H1 (cell line): ENCODE measurements around the gene PHLDA1. TPM values are rescaled to one million over a fixed set of nuclear protein-coding genes. Genes with fewer than 3 reads are reported as not detected.

ENCODE experiments used
- CBX8 ChIP-seq: fragments of 300-800, 300-1000 bp; sonication (generic); IDR thresholded peaks from 2 replicates; pipeline ENCODE4 v1.7.1; 2016; ENCODE audit warnings: low read depth, low read length, borderline replicate concordance
- CTCF ChIP-seq, 3 experiments: IDR thresholded peaks; 1 replicate in 2 of 3; 2 replicates in 1 of 3; pipeline versions ENCODE4 v1.5.1 to v1.6.1; 2011; ENCODE audit warnings: low read length in 3 of 3, mild to moderate bottlenecking in 3 of 3, inconsistent platforms in 2 of 3, low read depth in 1 of 3, moderate library complexity in 1 of 3; ENCODE audit not compliant: insufficient read depth in 1 of 3; ENCODE audit errors: control extremely low read depth in 1 of 3
- EP300 ChIP-seq, 2 experiments: IDR thresholded peaks; 1 replicate in 1 of 2; 2 replicates in 1 of 2; pipeline ENCODE4 v1.6.1; 2011 to 2012; ENCODE audit warnings: low read depth in 2 of 2, low read length in 2 of 2, mild to moderate bottlenecking in 2 of 2, borderline replicate concordance in 1 of 2, inconsistent platforms in 1 of 2, moderate library complexity in 1 of 2
- GABPA ChIP-seq: IDR thresholded peaks from 2 replicates; pipeline ENCODE4 v1.6.1; 2011; ENCODE audit warnings: mild to moderate bottlenecking, low read length, moderate library complexity, borderline replicate concordance; ENCODE audit not compliant: insufficient read depth
- HDAC2 ChIP-seq, 2 experiments: fragments of 300-600 bp in 1 of 2; sonication (generic) in 1 of 2; IDR thresholded peaks; 2 replicates each; pipeline ENCODE4 v1.6.1; 2011 to 2012; ENCODE audit warnings: low read depth in 2 of 2, low read length in 2 of 2, mild to moderate bottlenecking in 2 of 2, moderate library complexity in 2 of 2, borderline replicate concordance in 1 of 2, inconsistent platforms in 1 of 2
- HDAC6 ChIP-seq: IDR thresholded peaks from one replicate; pipeline ENCODE4 v1.7.1; 2012; ENCODE audit warnings: low read depth, mild to moderate bottlenecking, inconsistent platforms, low read length, moderate library complexity
- SAP30 ChIP-seq: fragments of 300-600 bp; sonication (generic); IDR thresholded peaks from 2 replicates; pipeline ENCODE4 v1.7.1; 2012; ENCODE audit warnings: low read length, moderate library complexity, mild to moderate bottlenecking, inconsistent platforms; ENCODE audit not compliant: insufficient read depth, insufficient replicate concordance
- SUZ12 ChIP-seq: fragments of 200-600 bp; sonication (generic); IDR thresholded peaks from 2 replicates; pipeline ENCODE4 v1.6.1; 2012; ENCODE audit warnings: mild to moderate bottlenecking, inconsistent platforms, low read length, moderate library complexity, mixed read lengths
- TEAD4 ChIP-seq: IDR thresholded peaks from 2 replicates; pipeline ENCODE4 v1.6.1; 2012; ENCODE audit warnings: low read depth, low read length, inconsistent platforms, mixed read lengths
- polyA plus RNA-seq, 7 experiments: library from polyadenylated mRNA; depleted of rRNA in 3 of 7; stranded (reverse) in 5 of 7; unstranded in 2 of 7; fragments of >200 nt in 5 of 7; fragments of 200-250 nt in 2 of 7; gene quantifications; 1 replicate in 5 of 7; 2 replicates in 1 of 7; 4 replicates in 1 of 7; pipeline versions ENCODE4 v1.2.1 to v1.2.3, GENCODE V29; 2011 to 2013; ENCODE audit warnings: missing spikeins in 2 of 7, mixed read lengths in 2 of 7
- total RNA-seq: library from RNA; stranded (reverse); fragmentation: NEBNext Ultra II Directional; extraction: Animal tissue kit (Norgen Biotek cat#: 25700); gene quantifications from 2 replicates; pipeline ENCODE4 v1.2.1, GENCODE V29; 2021

PHLDA1 gene
- total and polyA plus RNA-seq, 2 of the 8 experiments (the other 6 are each of a cell fraction or from before 2014, with no cell fraction given), result 18.9 to 19.4 TPM

- TF ChIP-seq CTCF (IDR thresholded peaks at IDR 0.05; ENCODE audit: control extremely low read depth in 1 of 3, insufficient read depth in 1 of 3, low read depth in 1 of 3, low read length in 3 of 3) (no peak), EP300 (IDR thresholded peaks at IDR 0.05; ENCODE audit: borderline replicate concordance in 1 of 2, low read depth in 2 of 2, low read length in 2 of 2) (no peak), GABPA (no peak), SAP30 (no peak), HDAC2 (IDR thresholded peaks at IDR 0.05; ENCODE audit: borderline replicate concordance in 1 of 2, low read depth in 2 of 2, low read length in 2 of 2) (no peak), SUZ12 (no peak), HDAC6 (no peak), TEAD4 (no peak), CBX8 (no peak)
These were observed 50.1 kb downstream of the PHLDA1 start (continued) for GRCh38 chr12:75981247-75982168.
